ENCODE measurements around the gene OARD1.
"Not testable (repeated sequence)": the region's sequence is repeated elsewhere in the genome, so short reads cannot be mapped to it uniquely, and the experiment has no call there.

The OARD1 gene

GRCh38 chr6:41071923-41072835, at the start of gene OARD1:
Gene OARD1, minus strand, starts transcription at chr6:41072356. Its CDS starts 722 bp downstream, at chr6:41071634.
- peak; percentile 65 for DNase-seq (ENCODE audit: low spot score)
- no peak for TF ChIP-seq CTCF (IDR thresholded peaks at IDR 0.05; ENCODE audit: extremely low read depth, insufficient read depth, missing control alignments)
- in situ Hi-C loops (cut with MboI; ENCODE audit: low pct_unique_long_range_greater_than_20kb, low sequenced_read_pairs, unreplicated experiment), result no loop called here

GRCh38 chr6:41120058-41120457, 47.9 kb upstream of the OARD1 start:
- in situ Hi-C loops (cut with MboI; ENCODE audit: low pct_unique_long_range_greater_than_20kb, low sequenced_read_pairs, unreplicated experiment), result no loop called here
- TF ChIP-seq CTCF (IDR thresholded peaks at IDR 0.05; ENCODE audit: extremely low read depth, insufficient read depth, missing control alignments), result no peak
- no peak for DNase-seq (ENCODE audit: low spot score)

GRCh38 chr6:41119508-41119907, 47.4 kb upstream of the OARD1 start:
- DNase-seq (ENCODE audit: low spot score), result no peak
- TF ChIP-seq CTCF (IDR thresholded peaks at IDR 0.05; ENCODE audit: extremely low read depth, insufficient read depth, missing control alignments), result no peak
- in situ Hi-C loops (cut with MboI; ENCODE audit: low pct_unique_long_range_greater_than_20kb, low sequenced_read_pairs, unreplicated experiment), result no loop called here

GRCh38 chr6:41115027-41115426, 42.9 kb upstream of the OARD1 start:
- DNase-seq (ENCODE audit: low spot score); in situ Hi-C loops (cut with MboI; ENCODE audit: low pct_unique_long_range_greater_than_20kb, low sequenced_read_pairs, unreplicated experiment): not testable (repeated sequence)

GRCh38 chr6:41111017-41111416, 38.9 kb upstream of the OARD1 start:
- TF ChIP-seq CTCF (IDR thresholded peaks at IDR 0.05; ENCODE audit: extremely low read depth, insufficient read depth, missing control alignments), result no peak
- in situ Hi-C loops (cut with MboI; ENCODE audit: low pct_unique_long_range_greater_than_20kb, low sequenced_read_pairs, unreplicated experiment), result no loop called here
- DNase-seq (ENCODE audit: low spot score), result no peak

- in situ Hi-C loops (cut with MboI; ENCODE audit: low pct_unique_long_range_greater_than_20kb, low sequenced_read_pairs, unreplicated experiment), result no loop called here
- no peak for TF ChIP-seq CTCF (IDR thresholded peaks at IDR 0.05; ENCODE audit: extremely low read depth, insufficient read depth, missing control alignments)
- DNase-seq (ENCODE audit: low spot score), result peak; percentile 24
These were observed 31.7 kb upstream of the OARD1 start for GRCh38 chr6:41103847-41104246.

GRCh38 chr6:41100871-41101287, 28.7 kb upstream of the OARD1 start:
- DNase-seq (ENCODE audit: low spot score), result no peak
- no peak for TF ChIP-seq CTCF (IDR thresholded peaks at IDR 0.05; ENCODE audit: extremely low read depth, insufficient read depth, missing control alignments)
- in situ Hi-C loops (cut with MboI; ENCODE audit: low pct_unique_long_range_greater_than_20kb, low sequenced_read_pairs, unreplicated experiment), result no loop called here

All from GM13977 (cell line).